Naive thymus-derived CD4-positive, alpha-beta T cell (primary cell): ENCODE measurements around the gene DPP10. TPM values are rescaled to one million over a fixed set of nuclear protein-coding genes. Genes with fewer than 3 reads are reported as not detected.

ENCODE experiments used
- ATAC-seq: fragments of 150-1000 bp; cut with Tn5 transposase; 2 replicates; pipeline ENCODE4 v1.10.0; 2021; ENCODE audit warnings: mild to moderate bottlenecking, moderate library complexity
- CTCF ChIA-PET: fragments of 350-600 bp; sonication (Branson Sonifier 250); formaldehyde crosslinking; loops from one replicate; lab custom pipeline; 2021; ENCODE audit warnings: antibody characterized with exemption; lab: Charles Lee
- POLR2A ChIA-PET: fragments of 350-600 bp; sonication (Branson Sonifier 250); formaldehyde crosslinking; loops from one replicate; lab custom pipeline; 2021; ENCODE audit warnings: antibody characterized with exemption, inconsistent platforms; lab: Charles Lee
- DNase-seq, 9 donors: peaks; one replicate each; pipeline versions ENCODE4 v3.0.0 to v3.0.0-alpha.2; 2020 to 2022; ENCODE audit warnings: mixed read lengths in 1 of 9
- H3K27ac ChIP-seq: one replicate; pipeline ENCODE4 v1.7.0; 2013; ENCODE audit warnings: mild to moderate bottlenecking, low read depth, low read length, moderate library complexity
- H3K27me3 ChIP-seq, 2 donors: one replicate each; pipeline ENCODE4 v1.7.0; 2013; ENCODE audit warnings: low read length in 2 of 2, mild to moderate bottlenecking in 2 of 2, moderate library complexity in 2 of 2; ENCODE audit not compliant: control insufficient read depth in 2 of 2, insufficient read depth in 2 of 2
- H3K36me3 ChIP-seq, 3 experiments: 1 replicate in 2 of 3; 2 replicates in 1 of 3; pipeline ENCODE4 v1.7.0; 2013; ENCODE audit warnings: low read length in 3 of 3, mild to moderate bottlenecking in 3 of 3, moderate library complexity in 1 of 3; ENCODE audit not compliant: insufficient read depth in 3 of 3, control insufficient read depth in 2 of 3
- H3K4me1 ChIP-seq, 2 donors: one replicate each; pipeline ENCODE4 v1.7.0; 2013; ENCODE audit warnings: low read length in 2 of 2, mild to moderate bottlenecking in 2 of 2, moderate library complexity in 1 of 2; ENCODE audit not compliant: control insufficient read depth in 2 of 2, insufficient read depth in 2 of 2
- H3K4me3 ChIP-seq: 2 replicates; pipeline ENCODE4 v1.7.0; 2013; ENCODE audit warnings: mild to moderate bottlenecking, low read length
- H3K9me3 ChIP-seq, 3 experiments: 1 replicate in 2 of 3; 2 replicates in 1 of 3; pipeline ENCODE4 v1.7.0; 2013; ENCODE audit warnings: low read length in 3 of 3; ENCODE audit not compliant: control insufficient read depth in 2 of 3
- H3K27ac Mint-ChIP-seq, 9 donors: one replicate each; pipeline ENCODE4 v1.8.0; 2020 to 2022; ENCODE audit warnings: mixed read lengths in 9 of 9, mild to moderate bottlenecking in 8 of 9, moderate library complexity in 5 of 9, inconsistent platforms in 2 of 9
- H3K27me3 Mint-ChIP-seq, 5 donors: one replicate each; pipeline ENCODE4 v1.8.0; 2021 to 2022; ENCODE audit warnings: mixed read lengths in 5 of 5, mild to moderate bottlenecking in 1 of 5
- H3K36me3 Mint-ChIP-seq, 5 donors: one replicate each; pipeline ENCODE4 v1.8.0; 2020 to 2022; ENCODE audit warnings: mixed read lengths in 5 of 5, mild to moderate bottlenecking in 3 of 5, inconsistent platforms in 1 of 5
- H3K4me1 Mint-ChIP-seq, 7 donors: one replicate each; pipeline ENCODE4 v1.8.0; 2020 to 2022; ENCODE audit warnings: mixed read lengths in 7 of 7, mild to moderate bottlenecking in 3 of 7, inconsistent platforms in 1 of 7
- H3K4me3 Mint-ChIP-seq, 10 donors: one replicate each; pipeline ENCODE4 v1.8.0; 2020 to 2022; ENCODE audit warnings: mild to moderate bottlenecking in 10 of 10, mixed read lengths in 10 of 10, moderate library complexity in 6 of 10, inconsistent platforms in 2 of 10
- H3K9me3 Mint-ChIP-seq, 11 donors: one replicate each; pipeline ENCODE4 v1.8.0; 2020 to 2022; ENCODE audit warnings: mixed read lengths in 11 of 11, mild to moderate bottlenecking in 4 of 11, inconsistent platforms in 1 of 11, moderate library complexity in 1 of 11
- intact Hi-C, 2 donors: fragments of 100-400 bp; cut with micrococcal nuclease; formaldehyde crosslinking; loops; one replicate each; pipeline ENCODE4 v1.15.1; 2023
- polyA plus RNA-seq, 2 donors: library from polyadenylated mRNA; unstranded; fragments of 300-500 nt; fragmentation: Illumina TruSeq; gene quantifications; one replicate each; pipeline ENCODE4 v1.2.3, GENCODE V29; 2021
- total RNA-seq, 6 experiments: library from RNA in 5 of 6; stranded (reverse) in 5 of 6; gene quantifications; 1 replicate in 5 of 6; 2 replicates in 1 of 6; pipeline ENCODE4 v1.2.3 and lab custom pipeline; 2021 to 2026

DPP10 gene
- total and polyA plus RNA-seq, 7 experiments from 2014 or later: not detected

DNA sequence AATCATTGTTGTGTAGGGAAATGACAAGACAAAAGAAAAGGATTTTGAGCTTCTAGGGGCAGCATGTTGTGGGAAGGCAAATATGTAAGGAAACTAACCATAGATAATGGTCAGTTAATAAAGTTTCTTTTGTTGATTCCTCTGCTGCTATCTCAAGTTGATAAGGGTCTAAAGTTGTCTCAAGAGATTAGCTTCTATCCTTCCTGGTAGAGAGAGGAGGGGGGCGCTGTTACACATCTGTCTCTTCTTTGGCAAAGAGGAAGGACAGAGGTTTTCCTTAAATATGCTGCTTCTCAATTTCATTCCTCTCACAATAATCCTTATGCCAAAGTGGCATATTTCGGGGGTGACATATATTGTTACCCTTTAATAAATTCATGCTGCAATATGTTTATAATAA lies 944.0 kb downstream of the DPP10 start:
- ChIA-PET POLR2A (no interaction called here), CTCF (no interaction called here)
- Mint-ChIP-seq H3K9me3 (peaks cover 3 to 27% (median 13%) of the 10 kb centered on the region in 11 donors), H3K27ac (no peak overlapping the region), H3K4me3 (no peak overlapping the region), H3K4me1 (no peaks in the 10 kb centered on the region), H3K36me3 (peaks cover 0 to under 1% (median 0%) of the 10 kb centered on the region in 5 donors), H3K27me3 (no peaks in the 10 kb centered on the region)
- intact Hi-C loops: no loop called here
- no peaks in the 10 kb centered on the region for H3K4me1 ChIP-seq
- no peak overlapping the region for H3K27ac ChIP-seq
- no peak overlapping the region for H3K4me3 ChIP-seq
- H3K27me3 ChIP-seq: no peaks in the 10 kb centered on the region
- no peak for DNase-seq
- H3K9me3 ChIP-seq: no peaks in the 10 kb centered on the region
- ATAC-seq: no peak
- no peaks in the 10 kb centered on the region for H3K36me3 ChIP-seq

DNA sequence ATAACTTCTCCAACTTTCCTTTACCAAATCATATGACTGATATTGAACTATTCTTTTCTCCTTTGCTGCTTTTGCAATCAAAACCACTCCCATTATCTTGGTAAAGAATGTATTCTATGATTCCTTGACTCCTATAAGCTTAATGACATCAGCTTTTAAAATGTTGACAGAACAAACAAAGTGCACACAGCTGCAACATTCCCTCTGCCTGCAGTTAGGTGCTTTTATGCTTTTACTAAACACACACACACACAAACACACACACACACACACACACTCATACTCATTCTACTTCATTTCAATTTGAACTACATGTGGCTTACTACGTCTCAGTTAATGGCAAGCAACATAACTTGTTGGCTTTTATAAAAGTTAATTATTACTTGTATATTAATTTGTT lies 946.6 kb downstream of the DPP10 start:
- CTCF ChIA-PET: no interaction called here
- Histone ChIP-seq H3K27me3 (no peaks in the 10 kb centered on the region), H3K4me3 (no peak overlapping the region), H3K4me1 (no peaks in the 10 kb centered on the region), H3K9me3 (no peaks in the 10 kb centered on the region), H3K27ac (no peak overlapping the region), H3K36me3 (no peaks in the 10 kb centered on the region)
- Mint-ChIP-seq H3K4me1 (no peaks in the 10 kb centered on the region), H3K9me3 (peaks cover 0 to 23% (median 9%) of the 10 kb centered on the region in 11 donors), H3K36me3 (no peaks in the 10 kb centered on the region), H3K27me3 (no peaks in the 10 kb centered on the region), H3K27ac (no peak overlapping the region), H3K4me3 (no peak overlapping the region)
- intact Hi-C loops: no loop called here
- no peak for DNase-seq
- POLR2A ChIA-PET: no interaction called here
- no peak for ATAC-seq

DNA sequence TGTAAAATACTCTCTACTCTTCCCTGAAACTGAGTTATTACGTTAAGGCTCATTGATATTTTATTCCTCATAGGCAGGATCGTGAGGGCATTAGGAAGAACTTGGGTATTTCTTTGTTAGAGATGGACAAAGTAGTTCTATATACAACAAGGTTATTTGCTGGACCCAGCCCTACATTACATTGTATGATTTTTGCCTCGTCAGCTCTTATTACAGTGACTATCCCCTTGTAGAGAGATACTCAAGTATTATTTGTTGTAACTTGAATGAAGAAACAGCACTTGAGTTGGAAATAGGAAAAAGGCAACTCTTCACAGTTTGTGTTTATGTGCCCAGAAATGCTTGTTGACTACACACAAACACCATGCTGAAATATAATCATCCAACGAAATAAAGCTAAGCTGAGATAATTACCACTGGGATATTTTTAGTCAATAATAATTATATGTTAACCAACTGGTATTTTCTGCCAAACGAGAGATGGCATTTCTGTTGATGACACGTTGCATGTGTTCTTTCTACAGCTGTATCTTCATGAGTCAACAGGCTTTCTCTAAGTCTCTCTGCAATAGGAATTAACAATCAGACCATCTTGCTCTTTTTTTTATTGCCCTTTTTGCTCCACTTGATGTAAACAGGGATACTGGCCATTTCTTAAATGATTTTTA lies 947.6 kb downstream of the DPP10 start:
- Mint-ChIP-seq H3K4me3 (no peak overlapping the region), H3K9me3 (peaks cover 0 to 13% (median 3%) of the 10 kb centered on the region in 11 donors), H3K4me1 (no peaks in the 10 kb centered on the region), H3K27me3 (no peaks in the 10 kb centered on the region), H3K36me3 (no peaks in the 10 kb centered on the region), H3K27ac (no peak overlapping the region)
- H3K27me3 ChIP-seq: no peaks in the 10 kb centered on the region
- POLR2A ChIA-PET: no interaction called here
- no peaks in the 10 kb centered on the region for H3K4me1 ChIP-seq
- CTCF ChIA-PET: no interaction called here
- DNase-seq (no peak), ATAC-seq (no peak)
- intact Hi-C loops: no loop called here
- no peaks in the 10 kb centered on the region for H3K9me3 ChIP-seq
- H3K4me3 ChIP-seq: no peak overlapping the region
- H3K36me3 ChIP-seq: no peaks in the 10 kb centered on the region
- H3K27ac ChIP-seq: no peak overlapping the region

DNA sequence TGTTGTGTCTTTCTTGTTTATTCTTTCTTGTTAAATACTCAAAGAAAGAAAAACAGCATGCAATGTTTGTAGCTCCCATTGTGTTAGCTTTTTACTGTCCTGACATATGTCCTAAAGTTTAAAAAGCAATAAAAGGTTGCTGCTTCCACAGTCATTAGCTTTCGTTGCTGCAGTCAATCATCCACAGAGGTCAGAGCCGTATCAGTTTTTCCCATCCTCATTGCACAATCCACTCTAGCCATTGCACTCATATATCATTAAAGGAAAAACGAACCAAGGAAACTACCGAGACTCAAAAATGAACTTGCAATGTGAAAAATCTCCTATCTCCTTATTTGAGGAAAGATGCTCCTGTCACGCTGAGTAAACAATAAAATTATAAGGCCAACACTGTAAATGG lies 954.1 kb downstream of the DPP10 start:
- Histone ChIP-seq H3K4me1 (no peaks in the 10 kb centered on the region), H3K27me3 (no peaks in the 10 kb centered on the region), H3K36me3 (no peaks in the 10 kb centered on the region), H3K27ac (no peak overlapping the region), H3K9me3 (no peaks in the 10 kb centered on the region), H3K4me3 (no peak overlapping the region)
- peaks cover 0 to 19% (median 6%) of the 10 kb centered on the region in 11 donors for H3K9me3 Mint-ChIP-seq
- H3K27ac Mint-ChIP-seq: no peak overlapping the region
- ChIA-PET CTCF (no interaction called here), POLR2A (no interaction called here)
- peaks cover 0 to 6% (median 0%) of the 10 kb centered on the region in 5 donors for H3K36me3 Mint-ChIP-seq
- no peaks in the 10 kb centered on the region for H3K27me3 Mint-ChIP-seq
- ATAC-seq (no peak), DNase-seq (no peak)
- no peaks in the 10 kb centered on the region for H3K4me1 Mint-ChIP-seq
- intact Hi-C loops: no loop called here
- H3K4me3 Mint-ChIP-seq: no peak overlapping the region

DNA sequence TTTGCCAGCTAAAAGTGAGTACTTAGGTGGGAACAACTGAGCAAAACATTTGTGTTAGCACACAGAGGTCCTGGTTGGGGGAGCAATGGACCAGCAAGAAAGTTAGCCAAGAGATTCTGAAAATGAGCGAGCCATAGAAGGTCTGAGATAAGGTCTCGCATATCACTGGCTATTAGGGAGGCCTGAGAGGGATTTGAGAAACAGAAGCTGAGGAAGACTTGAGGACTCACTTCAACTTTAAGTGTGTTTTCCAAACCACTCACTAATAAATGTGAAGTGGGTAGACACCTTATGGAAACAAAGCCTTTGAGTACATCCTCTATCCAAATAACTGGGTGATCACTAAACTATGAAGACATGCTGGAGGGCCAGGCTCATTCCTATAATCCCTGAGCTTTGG lies 958.5 kb downstream of the DPP10 start:
- H3K27me3 ChIP-seq: no peaks in the 10 kb centered on the region
- no peaks in the 10 kb centered on the region for H3K27me3 Mint-ChIP-seq
- DNase-seq (no peak), ATAC-seq (no peak)
- H3K27ac Mint-ChIP-seq: no peak overlapping the region
- H3K9me3 Mint-ChIP-seq: peaks cover 0 to 18% (median 10%) of the 10 kb centered on the region in 11 donors
- ChIA-PET CTCF (no interaction called here), POLR2A (no interaction called here)
- H3K4me3 Mint-ChIP-seq: no peak overlapping the region
- intact Hi-C loops: no loop called here
- H3K36me3 Mint-ChIP-seq: peaks cover 0 to 6% (median 0%) of the 10 kb centered on the region in 5 donors
- no peak overlapping the region for H3K4me3 ChIP-seq
- H3K9me3 ChIP-seq: no peaks in the 10 kb centered on the region
- no peak overlapping the region for H3K27ac ChIP-seq
- no peaks in the 10 kb centered on the region for H3K4me1 ChIP-seq
- H3K4me1 Mint-ChIP-seq: no peaks in the 10 kb centered on the region
- H3K36me3 ChIP-seq: no peaks in the 10 kb centered on the region

DNA sequence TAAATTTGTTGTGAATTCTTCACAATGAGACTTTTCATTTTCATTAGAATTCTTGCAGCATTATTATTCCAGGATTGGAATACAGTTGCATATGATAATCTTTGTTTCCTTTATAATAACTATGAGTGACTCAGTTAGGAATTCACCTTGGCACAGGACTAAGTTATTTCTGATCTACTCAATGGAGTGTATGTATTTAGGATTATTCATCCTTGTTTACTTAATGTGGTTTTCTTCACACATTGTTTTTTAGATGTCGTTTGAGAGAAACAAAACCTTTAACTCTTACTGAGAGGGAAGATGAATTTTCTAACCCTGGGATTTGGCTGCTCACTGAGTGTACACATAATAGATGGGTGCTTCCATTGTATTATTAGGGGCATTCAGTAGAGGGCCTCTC lies 970.1 kb downstream of the DPP10 start:
- intact Hi-C loops: no loop called here
- H3K4me1 ChIP-seq: no peaks in the 10 kb centered on the region
- H3K27ac Mint-ChIP-seq: no peak overlapping the region
- no peaks in the 10 kb centered on the region for H3K36me3 ChIP-seq
- ChIA-PET CTCF (no interaction called here), POLR2A (no interaction called here)
- H3K4me3 Mint-ChIP-seq: no peak overlapping the region
- H3K4me1 Mint-ChIP-seq: no peaks in the 10 kb centered on the region
- no peaks in the 10 kb centered on the region for H3K27me3 Mint-ChIP-seq
- H3K9me3 Mint-ChIP-seq: peaks cover 2 to 25% (median 7%) of the 10 kb centered on the region in 11 donors
- H3K4me3 ChIP-seq: no peak overlapping the region
- ATAC-seq (no peak), DNase-seq (no peak)
- H3K27me3 ChIP-seq: no peaks in the 10 kb centered on the region
- no peaks in the 10 kb centered on the region for H3K36me3 Mint-ChIP-seq
- H3K9me3 ChIP-seq: no peaks in the 10 kb centered on the region
- H3K27ac ChIP-seq: no peak overlapping the region

DNA sequence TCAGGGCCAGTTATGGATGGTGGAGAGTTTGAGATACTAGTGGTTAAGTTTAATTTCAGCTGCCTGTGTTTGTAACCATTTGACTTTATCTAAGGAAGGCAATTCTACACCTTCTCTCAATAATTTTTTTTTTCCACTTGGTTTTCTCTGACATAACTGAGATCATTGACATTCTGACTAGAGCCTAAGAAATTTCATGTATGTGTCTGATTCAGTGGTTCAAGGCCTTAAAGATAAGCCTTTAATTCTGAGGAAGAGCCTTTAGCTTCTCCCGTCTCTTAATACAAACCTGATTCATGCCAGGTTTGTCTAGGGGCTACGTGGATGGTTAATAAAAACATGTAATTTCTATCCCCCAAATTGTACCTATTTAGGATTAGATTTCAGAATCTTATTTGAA lies 971.4 kb downstream of the DPP10 start:
- H3K4me1 Mint-ChIP-seq: no peaks in the 10 kb centered on the region
- ATAC-seq: no peak
- Histone ChIP-seq H3K27me3 (no peaks in the 10 kb centered on the region), H3K4me1 (no peaks in the 10 kb centered on the region), H3K27ac (no peak overlapping the region), H3K36me3 (no peaks in the 10 kb centered on the region), H3K9me3 (no peaks in the 10 kb centered on the region), H3K4me3 (no peak overlapping the region)
- no peaks in the 10 kb centered on the region for H3K27me3 Mint-ChIP-seq
- ChIA-PET CTCF (no interaction called here), POLR2A (no interaction called here)
- H3K36me3 Mint-ChIP-seq: peaks cover 0 to 3% (median 0%) of the 10 kb centered on the region in 5 donors
- no peak for DNase-seq
- no peak overlapping the region for H3K27ac Mint-ChIP-seq
- intact Hi-C loops: no loop called here
- H3K9me3 Mint-ChIP-seq: peaks cover 3 to 32% (median 10%) of the 10 kb centered on the region in 11 donors
- H3K4me3 Mint-ChIP-seq: no peak overlapping the region
